HG03064 (cell line): ENCODE data around the gene FBXL5.
A peak's percentile ranks its signal among the peaks of the same experiment; 100 is the strongest.

Experiments
- ATAC-seq: cut with Tn5 transposase; IDR thresholded peaks from one replicate; pipeline ENCODE4 v1.9.1; 2021; ENCODE audit warnings: low read depth; ENCODE audit not compliant: unreplicated experiment

Gene FBXL5

GRCh38 chr4:15676899-15677298, 21.7 kb upstream of the FBXL5 start:
- ATAC-seq: no peak

- ATAC-seq: no peak
Measured at GRCh38 chr4:15676039-15676438, 20.9 kb upstream of the FBXL5 start.

- ATAC-seq: no peak
Measured at GRCh38 chr4:15675356-15675755, 20.2 kb upstream of the FBXL5 start.

GRCh38 chr4:15674926-15675325, 19.8 kb upstream of the FBXL5 start:
- no peak for ATAC-seq

GRCh38 chr4:15674046-15674445, 18.9 kb upstream of the FBXL5 start:
- no peak for ATAC-seq

GRCh38 chr4:15673337-15673736, 18.2 kb upstream of the FBXL5 start:
- ATAC-seq: no peak

GRCh38 chr4:15672101-15672500, 16.9 kb upstream of the FBXL5 start:
- ATAC-seq: no peak

- ATAC-seq: no peak
Measured at GRCh38 chr4:15670576-15670975, 15.4 kb upstream of the FBXL5 start.

GRCh38 chr4:15668566-15669435, 13.6 kb upstream of the FBXL5 start:
- no peak for ATAC-seq

- no peak for ATAC-seq
Measured at GRCh38 chr4:15667006-15667405, 11.8 kb upstream of the FBXL5 start.

- ATAC-seq: no peak
Measured at GRCh38 chr4:15665753-15666365, 10.7 kb upstream of the FBXL5 start.

GRCh38 chr4:15659768-15660570, 4.8 kb upstream of the FBXL5 start:
- no peak for ATAC-seq

- no peak for ATAC-seq
Measured at GRCh38 chr4:15658781-15659180, 3.6 kb upstream of the FBXL5 start.

- no peak for ATAC-seq
Measured at GRCh38 chr4:15658136-15658770, 3.1 kb upstream of the FBXL5 start.

GRCh38 chr4:15657366-15657765, 2.2 kb upstream of the FBXL5 start:
- ATAC-seq: no peak

- no peak for ATAC-seq
Measured at GRCh38 chr4:15656038-15656470, 897 bp upstream of the FBXL5 start.

GRCh38 chr4:15654593-15655222, 449 bp downstream of the FBXL5 start:
- ATAC-seq: peak; percentile 43

GRCh38 chr4:15653864-15654592, 1.1 kb downstream of the FBXL5 start:
- ATAC-seq: no peak

- ATAC-seq: no peak
Measured at GRCh38 chr4:15653420-15653819, 1.7 kb downstream of the FBXL5 start.

GRCh38 chr4:15652841-15653240, 2.3 kb downstream of the FBXL5 start:
- ATAC-seq: no peak
